Vagina (tissue), 2 donors: ENCODE measurements around the gene STXBP1. TPM values are rescaled to one million over a fixed set of nuclear protein-coding genes. Genes with fewer than 3 reads are reported as not detected.

ENCODE experiments used
- DNase-seq, 2 donors: peaks; one replicate each; pipeline ENCODE4 v3.0.0-alpha.2; 2017; ENCODE audit errors: extremely low spot score in 2 of 2
- H3K27ac ChIP-seq: fragments of 200-600 bp; sonication (generic); one replicate; pipeline ENCODE4 v1.5.1; 2019
- H3K27me3 ChIP-seq: fragments of 200-600 bp; sonication (generic); one replicate; pipeline ENCODE4 v1.5.1; 2019
- H3K36me3 ChIP-seq, 2 donors: fragments of 200-600 bp; sonication (generic); one replicate each; pipeline ENCODE4 v1.5.1; 2017 to 2019
- H3K4me1 ChIP-seq: fragments of 200-600 bp; sonication (generic); one replicate; pipeline ENCODE4 v1.5.1; 2019
- H3K4me3 ChIP-seq, 2 donors: fragments of 200-600 bp; sonication (generic); 1 replicate in 1 of 2; 2 replicates in 1 of 2; pipeline ENCODE4 v1.5.1; 2016 to 2019
- H3K9me3 ChIP-seq: fragments of 200-600 bp; sonication (generic); one replicate; pipeline ENCODE4 v1.5.1; 2019
- CTCF ChIP-seq, 3 experiments: fragments of 450-650 bp in 2 of 3; fragments of 200-600 bp in 1 of 3; sonication (generic) in 1 of 3; IDR thresholded peaks; one replicate each; pipeline ENCODE4 v1.5.1; 2017 to 2019; ENCODE audit warnings: antibody characterized with exemption in 3 of 3, mild to moderate bottlenecking in 2 of 3, moderate library complexity in 2 of 3
- POLR2A ChIP-seq, 2 donors: fragments of 450-650 bp; IDR thresholded peaks; one replicate each; pipeline ENCODE4 v1.6.1; 2017; ENCODE audit warnings: antibody characterized with exemption in 2 of 2, mild to moderate bottlenecking in 2 of 2, moderate library complexity in 2 of 2
- POLR2AphosphoS5 ChIP-seq, 2 donors: sonication (generic); formaldehyde crosslinking; IDR thresholded peaks; one replicate each; pipeline ENCODE4 v1.9.0; 2017; ENCODE audit warnings: antibody characterized with exemption in 2 of 2, mild to moderate bottlenecking in 2 of 2, low read depth in 1 of 2; ENCODE audit not compliant: insufficient read depth in 1 of 2
- intact Hi-C: fragments of 100-400 bp; cut with DNase I; formaldehyde crosslinking; loops from one replicate; pipeline ENCODE4 v1.15.1; 2023
- total RNA-seq: library from RNA; depleted of rRNA; stranded (reverse); fragments of >200 nt; gene quantifications from one replicate; pipeline ENCODE4 v1.2.3, GENCODE V29; 2016

Gene STXBP1
- total RNA-seq, 1 donor from 2014 or later: 56.2 TPM

GRCh38 chr9:127715470-127716337 is 103.6 kb downstream of the STXBP1 start, which contains the start of the genes PTRH1 and TTC16:
PTRH1 (minus strand) TSS chr9:127715663; CDS start chr9:127715639, 24 bp downstream.
TTC16 (plus strand) TSS chr9:127716079; CDS start chr9:127716146, 67 bp downstream.
- Histone ChIP-seq H3K9me3 (no peaks in the 10 kb centered on the region), H3K27me3 (no peaks in the 10 kb centered on the region), H3K27ac (peak within 1 kb of the TSS; percentile 57), H3K4me1 (peaks cover 26% of the 10 kb centered on the region), H3K4me3 (peak within 1 kb of the TSS; percentile 78 to 83), H3K36me3 (no peaks in the 10 kb centered on the region)
- TF ChIP-seq CTCF (IDR thresholded peaks at IDR 0.05): no peak
- peak in 1 of 2 donors; percentile 2 for TF ChIP-seq POLR2A (IDR thresholded peaks at IDR 0.05)
- TF ChIP-seq POLR2AphosphoS5 (IDR thresholded peaks at IDR 0.05; ENCODE audit: insufficient read depth in 1 of 2, low read depth in 1 of 2): peak; percentile 89 to 91
- peak in 1 of 2 donors; percentile 98 for DNase-seq
- intact Hi-C loops: no loop called here

DNA sequence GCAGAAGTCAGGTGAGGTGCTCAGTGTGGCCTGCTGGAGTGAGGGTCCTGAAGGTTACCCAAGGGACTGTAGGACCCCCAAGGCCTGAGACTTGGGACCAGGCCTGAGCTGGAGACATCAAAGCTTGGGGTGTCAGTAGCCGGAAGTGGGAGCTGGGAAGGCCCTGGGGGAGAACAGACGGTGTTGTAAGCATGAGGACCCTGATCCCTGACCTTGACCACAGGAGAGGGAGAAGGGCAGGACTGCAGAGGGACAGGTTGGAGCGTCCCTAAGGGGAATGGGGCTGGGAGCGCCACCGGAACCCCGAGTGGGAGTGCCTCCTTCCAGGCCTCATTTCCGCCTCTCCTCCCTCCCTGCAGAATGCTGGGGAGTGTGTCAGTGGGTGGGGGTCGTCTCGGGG is 104.3 kb downstream of the STXBP1 start:
- DNase-seq: no peak
- Histone ChIP-seq H3K4me3 (peak overlapping the region; percentile 78 to 83), H3K27ac (no peak overlapping the region), H3K36me3 (no peaks in the 10 kb centered on the region), H3K9me3 (no peaks in the 10 kb centered on the region), H3K4me1 (peaks cover 26% of the 10 kb centered on the region), H3K27me3 (no peaks in the 10 kb centered on the region)
- TF ChIP-seq POLR2A (IDR thresholded peaks at IDR 0.05): no peak
- no peak for TF ChIP-seq CTCF (IDR thresholded peaks at IDR 0.05)
- no peak for TF ChIP-seq POLR2AphosphoS5 (IDR thresholded peaks at IDR 0.05; ENCODE audit: insufficient read depth in 1 of 2, low read depth in 1 of 2)
- intact Hi-C loops: no loop called here

- Histone ChIP-seq H3K27ac (no peak overlapping the region), H3K4me3 (no peak overlapping the region), H3K36me3 (no peaks in the 10 kb centered on the region), H3K4me1 (peaks cover 26% of the 10 kb centered on the region), H3K9me3 (no peaks in the 10 kb centered on the region), H3K27me3 (no peaks in the 10 kb centered on the region)
- DNase-seq: no peak
- TF ChIP-seq CTCF (IDR thresholded peaks at IDR 0.05): no peak
- TF ChIP-seq POLR2AphosphoS5 (IDR thresholded peaks at IDR 0.05; ENCODE audit: insufficient read depth in 1 of 2, low read depth in 1 of 2): no peak
- TF ChIP-seq POLR2A (IDR thresholded peaks at IDR 0.05): no peak
- intact Hi-C loops: no loop called here
These were observed 105.7 kb downstream of the STXBP1 start for GRCh38 chr9:127717766-127718165.

DNA sequence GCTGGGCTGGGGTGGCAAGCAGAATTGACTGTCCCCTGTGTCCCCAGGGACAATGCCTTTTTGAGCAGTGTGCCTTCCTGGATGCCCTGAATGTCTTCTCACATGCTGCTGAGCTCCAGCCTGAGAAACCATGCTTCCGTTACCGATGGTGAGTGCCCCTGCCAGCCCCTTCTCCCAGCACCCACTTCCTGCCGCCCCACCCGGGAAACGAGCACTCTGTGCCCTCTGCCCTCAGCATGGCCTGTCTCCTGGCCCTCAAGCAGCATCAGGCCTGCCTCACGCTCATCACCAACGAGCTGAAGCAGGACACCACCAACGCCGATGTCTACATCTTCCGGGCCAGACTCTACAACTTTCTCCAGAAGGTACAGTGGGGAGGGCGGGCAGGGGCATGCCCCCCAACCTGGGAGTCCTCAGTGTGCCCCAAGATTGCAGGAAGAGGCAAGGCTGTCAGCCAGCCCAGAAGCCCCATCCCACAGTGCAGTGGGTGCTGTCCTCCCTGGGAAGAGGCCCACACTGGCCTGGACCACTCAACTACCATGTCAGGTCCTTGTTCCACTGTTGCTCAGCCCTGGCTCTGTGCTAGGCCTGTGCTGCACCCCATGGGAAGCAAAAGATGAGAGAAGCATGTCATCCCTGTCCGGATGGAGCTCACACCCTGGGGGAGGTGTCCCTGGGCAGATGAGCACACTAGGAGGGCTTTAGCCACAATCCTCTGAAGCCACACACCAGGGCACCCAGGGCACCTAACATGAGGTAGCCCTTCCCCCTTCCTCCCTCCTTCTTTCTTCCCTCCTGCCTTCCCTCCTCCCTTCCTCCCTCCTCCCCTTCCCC is 108.2 kb downstream of the STXBP1 start:
- TF ChIP-seq POLR2A (IDR thresholded peaks at IDR 0.05) (no peak), POLR2AphosphoS5 (IDR thresholded peaks at IDR 0.05; ENCODE audit: insufficient read depth in 1 of 2, low read depth in 1 of 2) (no peak), CTCF (IDR thresholded peaks at IDR 0.05) (no peak)

More for the DNA sequence above, 108.2 kb downstream of the STXBP1 start:
- DNase-seq: no peak
- Histone ChIP-seq H3K36me3 (no peaks in the 10 kb centered on the region), H3K27me3 (no peaks in the 10 kb centered on the region), H3K4me1 (peaks cover 25% of the 10 kb centered on the region), H3K9me3 (no peaks in the 10 kb centered on the region), H3K4me3 (no peak overlapping the region), H3K27ac (no peak overlapping the region)
- intact Hi-C loops: no loop called here
